SK-N-DZ (cell line): Measurements from ENCODE around the gene GALNTL6.
A peak's percentile ranks its signal among the peaks of the same experiment; 100 is the strongest.

Experiments
- DNase-seq: peaks from one replicate; pipeline ENCODE4 v3.0.0-alpha.2; 2015; ENCODE audit warnings: low spot score

The GALNTL6 gene

GRCh38 chr4:172207258-172207657 is 394.1 kb downstream of the GALNTL6 start:
- DNase-seq, result no peak

DNA sequence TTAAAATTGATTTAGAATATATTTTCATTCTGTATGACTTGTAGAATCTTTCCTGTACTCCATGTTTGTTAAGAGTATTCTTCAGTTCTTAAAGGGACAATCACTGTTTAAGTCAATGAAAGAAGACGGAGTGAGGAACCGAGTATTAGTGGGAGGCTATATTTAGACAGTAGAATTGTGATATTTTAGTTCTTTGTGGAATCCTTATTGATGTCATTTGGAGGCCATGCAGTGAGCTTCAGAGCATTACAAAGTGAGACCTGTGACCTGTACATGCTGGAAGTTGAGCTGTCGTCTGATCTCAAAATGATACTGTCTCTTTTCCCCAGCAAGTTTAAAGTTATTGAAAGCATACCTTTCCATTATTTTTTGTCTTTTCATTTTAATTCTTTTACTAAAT is 394.7 kb downstream of the GALNTL6 start:
- DNase-seq, result no peak

DNA sequence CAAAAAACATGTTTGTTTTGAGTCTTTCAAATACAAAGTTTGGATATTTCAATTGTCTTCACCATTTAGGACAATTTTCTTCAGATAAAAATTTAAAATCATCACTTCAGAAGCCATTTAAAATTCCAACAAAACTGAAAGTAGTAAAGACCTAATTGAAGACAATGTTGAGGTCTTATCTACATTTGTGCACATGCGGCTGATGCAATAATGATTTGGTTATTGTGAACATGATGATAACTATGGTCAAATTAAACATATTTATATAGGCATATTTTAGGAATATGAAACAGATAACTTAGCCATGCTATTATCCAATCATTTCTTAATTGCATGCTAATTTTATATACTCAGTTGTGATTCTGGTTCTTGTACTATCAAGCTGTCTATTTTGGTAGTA is 407.5 kb downstream of the GALNTL6 start:
- DNase-seq, result no peak

GRCh38 chr4:172225457-172225856 is 412.3 kb downstream of the GALNTL6 start:
- no peak for DNase-seq

GRCh38 chr4:172232966-172233365 is 419.8 kb downstream of the GALNTL6 start:
- DNase-seq, result peak; percentile 7

GRCh38 chr4:172243551-172243950 is 430.3 kb downstream of the GALNTL6 start:
- DNase-seq, result no peak

DNA sequence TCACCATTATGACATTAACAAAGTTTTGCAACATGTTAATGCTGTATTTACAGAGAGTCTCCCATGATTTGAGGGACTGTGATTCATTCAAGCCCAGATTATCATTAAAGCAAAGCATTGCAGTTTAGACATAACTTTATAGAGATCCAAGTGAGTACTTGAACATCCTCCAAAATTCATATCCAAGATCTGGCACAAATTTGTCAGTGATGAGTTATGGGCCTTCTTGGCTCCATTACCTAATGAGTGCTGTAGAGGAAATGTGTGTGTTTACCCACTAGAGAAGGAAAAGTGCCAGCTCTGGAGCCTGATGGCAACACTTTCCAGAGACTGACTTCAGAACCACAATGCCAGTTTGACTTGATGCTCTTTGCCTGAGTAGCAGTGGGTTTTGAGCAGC is 432.3 kb downstream of the GALNTL6 start:
- DNase-seq, result no peak

DNA sequence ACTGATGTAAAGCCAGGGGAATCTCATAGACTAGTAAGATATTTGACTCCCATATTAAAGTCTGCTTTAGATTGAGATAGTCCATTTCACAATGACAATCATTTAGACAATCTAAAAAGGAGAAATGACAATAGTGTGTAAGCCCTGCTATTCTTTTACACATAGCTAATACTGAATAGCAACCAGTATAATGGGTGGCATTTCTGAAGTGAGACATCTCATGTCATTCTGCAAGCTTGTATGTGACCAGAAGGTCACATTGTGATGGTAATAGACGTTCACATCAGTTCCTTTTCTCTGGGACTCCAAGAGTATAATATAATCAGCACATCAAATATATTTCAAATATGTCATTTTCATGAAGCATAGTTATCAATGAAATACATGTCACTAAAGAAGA is 440.2 kb downstream of the GALNTL6 start:
- no peak for DNase-seq

DNA sequence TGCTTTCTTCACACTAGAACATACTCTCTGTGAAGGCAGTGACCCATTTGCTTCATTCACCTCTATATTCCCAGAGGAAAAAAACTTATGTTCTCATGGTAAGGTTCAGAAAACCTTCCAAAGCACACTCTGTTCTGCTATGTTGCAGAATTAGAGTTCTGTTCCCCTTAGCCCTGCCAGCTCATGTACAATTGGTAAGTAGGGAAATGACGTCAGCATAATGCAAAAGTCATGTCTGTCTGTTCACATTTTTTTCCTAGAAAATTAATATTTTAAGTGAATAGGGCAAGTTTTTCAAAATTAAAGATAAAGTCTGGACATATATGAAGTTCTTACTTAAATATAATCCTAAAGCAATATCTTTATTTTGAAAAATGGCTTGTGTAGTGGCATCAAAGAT is 443.6 kb downstream of the GALNTL6 start:
- DNase-seq, result no peak

DNA sequence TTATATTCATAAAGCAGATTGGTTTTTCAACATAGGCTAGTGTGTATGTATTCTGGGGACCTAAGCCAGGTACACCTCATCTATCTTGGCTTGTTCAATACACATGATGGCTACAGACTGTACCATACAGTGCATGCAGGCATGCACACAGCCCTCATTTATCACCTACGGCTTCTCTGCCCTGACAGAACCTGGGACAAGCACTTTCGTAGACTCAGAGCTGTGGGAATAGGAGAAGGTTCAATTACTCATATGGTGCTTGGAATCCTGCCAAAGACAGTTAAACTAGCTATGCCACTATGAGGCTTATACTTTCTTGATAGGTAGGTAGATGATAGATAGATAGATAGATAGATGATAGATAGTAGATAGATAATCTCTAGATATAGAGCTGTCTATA is 457.2 kb downstream of the GALNTL6 start:
- no peak for DNase-seq

GRCh38 chr4:172287117-172287516 is 473.9 kb downstream of the GALNTL6 start:
- DNase-seq, result no peak

GRCh38 chr4:172305698-172306097 is 492.5 kb downstream of the GALNTL6 start:
- no peak for DNase-seq

GRCh38 chr4:172308078-172308477 is 494.9 kb downstream of the GALNTL6 start:
- no peak for DNase-seq

GRCh38 chr4:172311682-172312081 is 498.5 kb downstream of the GALNTL6 start:
- no peak for DNase-seq

DNA sequence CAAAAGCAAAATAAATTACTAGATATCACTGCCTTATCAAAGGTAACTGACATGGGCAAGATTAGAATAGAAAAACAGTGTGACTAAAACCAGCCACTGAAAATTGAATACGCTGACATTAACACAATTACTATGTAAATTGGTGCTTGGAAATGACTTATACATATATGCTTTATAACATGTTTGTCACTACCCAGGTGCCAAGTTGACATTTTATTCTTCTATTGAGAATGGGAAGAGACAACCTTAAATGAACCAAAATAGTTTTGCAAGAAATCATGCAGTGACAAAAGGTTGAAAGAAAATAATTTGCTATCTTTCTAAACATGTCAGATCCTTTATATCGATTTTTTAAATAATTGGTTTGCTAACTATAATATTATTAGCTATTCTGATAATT is 510.1 kb downstream of the GALNTL6 start:
- DNase-seq, result no peak

- peak; percentile 24 for DNase-seq
Measured at GRCh38 chr4:172344308-172344938, 531.2 kb downstream of the GALNTL6 start.

- DNase-seq, result no peak
Measured at GRCh38 chr4:172348426-172348825, 535.2 kb downstream of the GALNTL6 start.

DNA sequence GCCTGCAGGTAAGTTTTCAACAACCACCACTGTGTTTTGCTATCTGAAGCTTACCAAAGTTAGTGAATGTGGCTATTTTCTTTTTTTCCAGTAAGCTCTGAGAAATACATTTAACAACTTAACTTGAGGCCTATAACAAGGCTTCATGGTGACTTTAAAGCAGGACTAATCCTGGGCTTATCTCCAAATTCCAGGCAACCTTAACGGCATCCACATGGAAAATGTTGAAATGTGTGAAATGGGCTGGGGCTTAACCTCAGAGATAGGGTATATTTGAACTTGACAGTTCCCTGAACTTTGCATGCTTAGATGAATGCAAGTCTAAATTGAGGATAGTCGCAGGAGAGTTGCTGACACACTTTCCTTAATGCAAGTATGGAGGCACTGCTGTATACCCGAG is 539.2 kb downstream of the GALNTL6 start:
- no peak for DNase-seq

DNA sequence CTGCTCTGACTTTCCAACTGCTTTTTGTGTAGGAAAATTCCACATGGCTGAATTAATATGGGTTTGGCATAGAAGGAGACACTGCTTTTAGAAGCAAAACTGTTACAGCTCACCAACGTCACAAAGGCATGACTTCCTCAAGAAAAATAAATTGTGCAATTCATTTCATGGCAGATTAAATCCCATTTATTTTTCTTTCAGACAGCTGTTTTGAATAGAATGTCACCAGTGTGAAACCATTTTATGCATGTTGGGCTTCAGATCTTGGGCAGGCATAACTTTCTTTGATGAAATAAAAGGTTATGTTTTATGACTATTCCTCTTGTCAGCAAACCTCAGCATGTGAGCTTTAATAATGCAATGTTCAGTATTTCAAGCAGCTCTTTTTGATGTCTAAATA is 542.8 kb downstream of the GALNTL6 start:
- no peak for DNase-seq

GRCh38 chr4:172357006-172357540 is 543.9 kb downstream of the GALNTL6 start:
- no peak for DNase-seq

GRCh38 chr4:172362569-172362968 is 549.4 kb downstream of the GALNTL6 start:
- DNase-seq, result no peak

- no peak for DNase-seq
Measured at GRCh38 chr4:172369471-172369959, 556.3 kb downstream of the GALNTL6 start.

- DNase-seq, result no peak
Measured at GRCh38 chr4:172377486-172378140, 564.4 kb downstream of the GALNTL6 start.
